ENCODE data around the gene B3GAT1. TPM values are rescaled to one million over a fixed set of nuclear protein-coding genes. Genes with fewer than 3 reads are reported as not detected.

Gene B3GAT1
- total RNA-seq, 2 experiments from 2014 or later, result 0.14 to 0.22 TPM

- no peak overlapping the region for H3K27ac Mint-ChIP-seq
- H3K4me3 Mint-ChIP-seq, result peak overlapping the region; percentile 76
- CTCF ChIA-PET, result no interaction called here
- DNase-seq (no peak), ATAC-seq (ENCODE audit: poor library complexity) (no peak)
- H3K27me3 ChIP-seq (ENCODE audit: control insufficient read depth in 1 of 2, insufficient read depth in 2 of 2, low read length in 2 of 2), result peaks cover 41 to 61% of the 10 kb centered on the region in 2 experiments
- peaks cover 23% of the 10 kb centered on the region for H3K4me1 ChIP-seq (ENCODE audit: insufficient read depth, low read length)
- peaks cover 62% of the 10 kb centered on the region for H3K27me3 Mint-ChIP-seq
- no peaks in the 10 kb centered on the region for H3K9me3 Mint-ChIP-seq
- no peak for TF ChIP-seq CTCF (IDR thresholded peaks at IDR 0.05)
- H3K36me3 ChIP-seq (ENCODE audit: insufficient read depth, low read length), result no peaks in the 10 kb centered on the region
- peak overlapping the region; percentile 48 for H3K4me3 ChIP-seq (ENCODE audit: low read length)
- H3K9me3 ChIP-seq (ENCODE audit: control insufficient read depth in 1 of 2, insufficient read depth in 1 of 2, low read length in 2 of 2), result no peaks in the 10 kb centered on the region
- H3K4me1 Mint-ChIP-seq (ENCODE audit: low read depth), result peaks cover 30% of the 10 kb centered on the region
- intact Hi-C loops (cut with DNase I, micrococcal nuclease), result no loop called here
- H3K36me3 Mint-ChIP-seq (ENCODE audit: low read depth), result no peaks in the 10 kb centered on the region
- no peak overlapping the region for H3K27ac ChIP-seq (ENCODE audit: low read depth in 1 of 2, low read length in 2 of 2)
- POLR2A ChIA-PET, result no interaction called here
These were observed 1.2 kb upstream of the B3GAT1 start for GRCh38 chr11:134413043-134413825.

GRCh38 chr11:134410766-134411165 is 1.3 kb downstream of the B3GAT1 start:
- no peak overlapping the region for H3K27ac Mint-ChIP-seq
- H3K36me3 ChIP-seq (ENCODE audit: insufficient read depth, low read length), result no peaks in the 10 kb centered on the region
- intact Hi-C loops (cut with DNase I, micrococcal nuclease), result no loop called here
- ATAC-seq (ENCODE audit: poor library complexity) (no peak), DNase-seq (no peak)
- no peaks in the 10 kb centered on the region for H3K36me3 Mint-ChIP-seq (ENCODE audit: low read depth)
- ChIA-PET POLR2A (no interaction called here), CTCF (no interaction called here)
- peaks cover 40 to 61% of the 10 kb centered on the region in 2 experiments for H3K27me3 ChIP-seq (ENCODE audit: control insufficient read depth in 1 of 2, insufficient read depth in 2 of 2, low read length in 2 of 2)
- no peak for TF ChIP-seq CTCF (IDR thresholded peaks at IDR 0.05)
- H3K9me3 Mint-ChIP-seq, result no peaks in the 10 kb centered on the region
- peaks cover 0 to 4% of the 10 kb centered on the region in 2 experiments for H3K9me3 ChIP-seq (ENCODE audit: control insufficient read depth in 1 of 2, insufficient read depth in 1 of 2, low read length in 2 of 2)
- peak overlapping the region; percentile 49 for H3K4me3 ChIP-seq (ENCODE audit: low read length)
- peaks cover 23% of the 10 kb centered on the region for H3K4me1 ChIP-seq (ENCODE audit: insufficient read depth, low read length)
- peaks cover 30% of the 10 kb centered on the region for H3K4me1 Mint-ChIP-seq (ENCODE audit: low read depth)
- peak overlapping the region; percentile 85 for H3K4me3 Mint-ChIP-seq
- H3K27me3 Mint-ChIP-seq, result peaks cover 70% of the 10 kb centered on the region
- no peak overlapping the region for H3K27ac ChIP-seq (ENCODE audit: low read depth in 1 of 2, low read length in 2 of 2)

- H3K27ac ChIP-seq (ENCODE audit: low read depth in 1 of 2, low read length in 2 of 2), result no peak overlapping the region
- intact Hi-C loops (cut with DNase I, micrococcal nuclease), result no loop called here
- H3K27ac Mint-ChIP-seq, result no peak overlapping the region
- DNase-seq, result no peak
- ChIA-PET POLR2A (no interaction called here), CTCF (no interaction called here)
- peaks cover 69% of the 10 kb centered on the region for H3K27me3 Mint-ChIP-seq
- H3K4me1 Mint-ChIP-seq (ENCODE audit: low read depth), result peaks cover 30% of the 10 kb centered on the region
- H3K27me3 ChIP-seq (ENCODE audit: control insufficient read depth in 1 of 2, insufficient read depth in 2 of 2, low read length in 2 of 2), result peaks cover 45 to 68% of the 10 kb centered on the region in 2 experiments
- peaks cover 0 to 9% of the 10 kb centered on the region in 2 experiments for H3K9me3 ChIP-seq (ENCODE audit: control insufficient read depth in 1 of 2, insufficient read depth in 1 of 2, low read length in 2 of 2)
- no peaks in the 10 kb centered on the region for H3K36me3 ChIP-seq (ENCODE audit: insufficient read depth, low read length)
- TF ChIP-seq CTCF (IDR thresholded peaks at IDR 0.05), result no peak
- no peak for ATAC-seq (ENCODE audit: poor library complexity)
- no peaks in the 10 kb centered on the region for H3K9me3 Mint-ChIP-seq
- peaks cover 23% of the 10 kb centered on the region for H3K4me1 ChIP-seq (ENCODE audit: insufficient read depth, low read length)
- peak overlapping the region; percentile 85 for H3K4me3 Mint-ChIP-seq
- H3K36me3 Mint-ChIP-seq (ENCODE audit: low read depth), result no peaks in the 10 kb centered on the region
- no peak overlapping the region for H3K4me3 ChIP-seq (ENCODE audit: low read length)
These were observed 2.3 kb downstream of the B3GAT1 start for GRCh38 chr11:134409552-134410429.
